ENCODE data around the gene CHRNB2. TPM values are rescaled to one million over a fixed set of nuclear protein-coding genes. Genes with fewer than 3 reads are reported as not detected.
A peak's percentile ranks its signal among the peaks of the same experiment; 100 is the strongest.

Gene CHRNB2
- total and polyA plus RNA-seq, 2 of the 4 experiments (the other 2 are of a cell fraction) = under 0.01 to 0.03 TPM

DNA sequence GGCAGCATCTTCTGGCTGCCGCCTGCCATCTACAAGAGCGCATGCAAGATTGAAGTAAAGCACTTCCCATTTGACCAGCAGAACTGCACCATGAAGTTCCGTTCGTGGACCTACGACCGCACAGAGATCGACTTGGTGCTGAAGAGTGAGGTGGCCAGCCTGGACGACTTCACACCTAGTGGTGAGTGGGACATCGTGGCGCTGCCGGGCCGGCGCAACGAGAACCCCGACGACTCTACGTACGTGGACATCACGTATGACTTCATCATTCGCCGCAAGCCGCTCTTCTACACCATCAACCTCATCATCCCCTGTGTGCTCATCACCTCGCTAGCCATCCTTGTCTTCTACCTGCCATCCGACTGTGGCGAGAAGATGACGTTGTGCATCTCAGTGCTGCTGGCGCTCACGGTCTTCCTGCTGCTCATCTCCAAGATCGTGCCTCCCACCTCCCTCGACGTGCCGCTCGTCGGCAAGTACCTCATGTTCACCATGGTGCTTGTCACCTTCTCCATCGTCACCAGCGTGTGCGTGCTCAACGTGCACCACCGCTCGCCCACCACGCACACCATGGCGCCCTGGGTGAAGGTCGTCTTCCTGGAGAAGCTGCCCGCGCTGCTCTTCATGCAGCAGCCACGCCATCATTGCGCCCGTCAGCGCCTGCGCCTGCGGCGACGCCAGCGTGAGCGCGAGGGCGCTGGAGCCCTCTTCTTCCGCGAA, 3.8 kb downstream of the CHRNB2 start:
- 92% methylated on average over 55 of the region's 59 CpGs; no CpG with 5 or more reads in 1 of the 2 experiments for WGBS, 2 experiments (ENCODE audit: extremely low coverage in 2 of 2, insufficient read length in 1 of 2)
- ChIA-PET CTCF (no interaction called here), POLR2A (ENCODE audit: unreplicated experiment) (no interaction called here)
- Histone ChIP-seq H3K18ac (ENCODE audit: low read depth, low read length) (no peak overlapping the region), H4K5ac (ENCODE audit: low read depth, low read length) (no peak overlapping the region), H3K9me1 (ENCODE audit: insufficient read depth, low read length) (peaks cover 4% of the 10 kb centered on the region; the same call in 1 of the 2 replicates), H3K4me3 (ENCODE audit: insufficient read depth, low read depth, low read length) (no peak overlapping the region), H2BK5ac (ENCODE audit: low read depth, low read length, poor library complexity, severe bottlenecking) (no peak overlapping the region), H2AK5ac (ENCODE audit: low read depth, low read length) (no peak overlapping the region), H3K4me2 (ENCODE audit: low read depth, low read length) (no peak overlapping the region), H4K8ac (ENCODE audit: low read depth in 2 of 2, low read length in 2 of 2) (no peak overlapping the region), H3K56ac (ENCODE audit: extremely low read depth, insufficient read depth, low read length) (no peak overlapping the region), H3K14ac (replicated peaks; ENCODE audit: low read depth, low read length) (no peak overlapping the region), H3K4ac (ENCODE audit: low read depth, low read length) (no peak overlapping the region), H2BK15ac (ENCODE audit: low read depth, low read length) (no peak overlapping the region), H2AK9ac (replicated peaks; ENCODE audit: low read depth, low read length, poor library complexity) (no peak overlapping the region), H2BK20ac (ENCODE audit: low read depth, low read length) (no peak overlapping the region), H3K9ac (ENCODE audit: low read depth, low read length) (no peak overlapping the region), H3K23ac (ENCODE audit: low read depth, low read length) (no peak overlapping the region), H3K9me3 (ENCODE audit: control insufficient read depth, insufficient read depth, low read length) (no peaks in the 10 kb centered on the region), H4K20me1 (ENCODE audit: insufficient read depth, low read length) (peaks cover 10% of the 10 kb centered on the region; the same call in 1 of the 2 replicates), H3K79me1 (ENCODE audit: low read depth in 1 of 2, low read length in 2 of 2) (no peaks in the 10 kb centered on the region), H2AFZ (replicated peaks; ENCODE audit: low read length, poor library complexity) (peak overlapping the region; percentile 29), H3K36me3 (ENCODE audit: control insufficient read depth, insufficient read depth, low read length) (no peaks in the 10 kb centered on the region), H2BK120ac (ENCODE audit: low read depth, low read length) (no peak overlapping the region), H4K91ac (ENCODE audit: insufficient read depth, low read depth, low read length) (no peak overlapping the region), H3K27ac (ENCODE audit: insufficient read depth, low read length) (no peak overlapping the region), H3K27me3 (ENCODE audit: control insufficient read depth, insufficient read depth, low read length) (peaks cover 39% of the 10 kb centered on the region), H3K4me1 (ENCODE audit: control insufficient read depth, insufficient read depth, low read length) (peaks cover 4% of the 10 kb centered on the region; the same call in 1 of the 2 replicates)
- BruUV-seq (replicated peaks) = no TSS peak
- TF ChIP-seq FOS (IDR thresholded peaks at IDR 0.05; ENCODE audit: low read depth, low read length) = no peak
- TF ChIP-seq MXI1 (IDR thresholded peaks at IDR 0.05; ENCODE audit: borderline replicate concordance, low read depth, low read length) = no peak
- no peak for TF ChIP-seq MAFK (IDR thresholded peaks at IDR 0.05; ENCODE audit: low read depth, low read length)
- TF ChIP-seq CTCF (conservative IDR thresholded peaks at IDR 0.05; ENCODE audit: low read depth, low read length) = no peak
- TF ChIP-seq MAZ (IDR thresholded peaks at IDR 0.05; ENCODE audit: borderline replicate concordance, low read depth, low read length) = no peak
- TF ChIP-seq, protein P1, sequence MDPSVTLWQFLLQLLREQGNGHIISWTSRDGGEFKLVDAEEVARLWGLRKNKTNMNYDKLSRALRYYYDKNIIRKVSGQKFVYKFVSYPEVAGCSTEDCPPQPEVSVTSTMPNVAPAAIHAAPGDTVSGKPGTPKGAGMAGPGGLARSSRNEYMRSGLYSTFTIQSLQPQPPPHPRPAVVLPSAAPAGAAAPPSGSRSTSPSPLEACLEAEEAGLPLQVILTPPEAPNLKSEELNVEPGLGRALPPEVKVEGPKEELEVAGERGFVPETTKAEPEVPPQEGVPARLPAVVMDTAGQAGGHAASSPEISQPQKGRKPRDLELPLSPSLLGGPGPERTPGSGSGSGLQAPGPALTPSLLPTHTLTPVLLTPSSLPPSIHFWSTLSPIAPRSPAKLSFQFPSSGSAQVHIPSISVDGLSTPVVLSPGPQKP (IDR thresholded peaks at IDR 0.05; ENCODE audit: borderline replicate concordance, low read depth, low read length) = no peak
- no peak for TF ChIP-seq NFE2L2 (IDR thresholded peaks at IDR 0.05; ENCODE audit: low read depth, low read length)
- no peak for TF ChIP-seq POLR2A (IDR thresholded peaks at IDR 0.05; ENCODE audit: low read depth, low read length)
- no peak for TF ChIP-seq RCOR1 (IDR thresholded peaks at IDR 0.05; ENCODE audit: insufficient replicate concordance, low read length)
- no peak for TF ChIP-seq RFX5 (IDR thresholded peaks at IDR 0.05; ENCODE audit: low read depth, low read length)
- no peak for TF ChIP-seq BHLHE40 (IDR thresholded peaks at IDR 0.05; ENCODE audit: low read depth, low read length)
- no peak for TF ChIP-seq USF2 (IDR thresholded peaks at IDR 0.05; ENCODE audit: low read depth, low read length)
- DNase-seq (no peak), ATAC-seq (ENCODE audit: low read depth) (no peak)
- dilution Hi-C loops (cut with HindIII; ENCODE audit: low sequenced_read_pairs, unreplicated experiment) = no loop called here
- intact Hi-C loops (cut with micrococcal nuclease) = no loop called here
- in situ Hi-C loops (cut with MboI; ENCODE audit: low sequenced_read_pairs) = no loop called here
